ENCODE measurements around the gene MARCHF10.

DNA sequence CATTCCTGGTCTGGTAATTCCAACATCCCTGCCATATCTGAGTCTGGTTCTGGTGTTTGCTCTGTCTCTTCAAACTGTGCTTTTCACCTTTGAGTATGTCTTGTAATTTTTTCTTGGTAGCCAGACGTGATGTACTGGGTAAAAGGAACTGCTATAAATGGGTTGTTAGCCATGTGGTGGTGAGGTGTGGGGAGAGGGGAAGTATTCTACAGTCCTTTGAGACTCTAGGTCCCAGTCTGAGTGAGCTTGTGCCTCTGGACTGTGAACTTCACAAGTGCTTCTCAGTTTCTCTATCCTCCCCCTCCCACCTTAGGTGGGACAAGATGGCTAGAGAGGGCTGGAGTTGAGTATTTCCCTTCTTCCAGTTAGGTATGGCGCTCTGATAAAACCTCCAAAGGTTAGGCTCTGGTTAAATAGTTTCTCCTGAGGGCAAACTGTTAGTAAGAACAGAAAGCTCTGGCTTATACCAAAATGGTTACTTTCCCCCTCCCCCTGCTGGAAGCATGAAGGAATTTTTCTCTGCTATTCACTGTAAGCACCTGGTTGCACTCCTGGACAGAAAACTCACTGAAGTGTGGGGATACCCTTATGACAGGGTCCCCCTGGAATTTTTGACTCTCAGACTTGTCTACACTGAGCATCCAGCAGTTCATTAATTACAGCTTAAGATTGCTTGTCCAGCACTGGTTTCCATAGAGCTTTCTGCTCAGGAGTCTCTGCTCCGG lies 87.8 kb downstream of the MARCHF10 start:
- TF ChIP-seq, protein P1, sequence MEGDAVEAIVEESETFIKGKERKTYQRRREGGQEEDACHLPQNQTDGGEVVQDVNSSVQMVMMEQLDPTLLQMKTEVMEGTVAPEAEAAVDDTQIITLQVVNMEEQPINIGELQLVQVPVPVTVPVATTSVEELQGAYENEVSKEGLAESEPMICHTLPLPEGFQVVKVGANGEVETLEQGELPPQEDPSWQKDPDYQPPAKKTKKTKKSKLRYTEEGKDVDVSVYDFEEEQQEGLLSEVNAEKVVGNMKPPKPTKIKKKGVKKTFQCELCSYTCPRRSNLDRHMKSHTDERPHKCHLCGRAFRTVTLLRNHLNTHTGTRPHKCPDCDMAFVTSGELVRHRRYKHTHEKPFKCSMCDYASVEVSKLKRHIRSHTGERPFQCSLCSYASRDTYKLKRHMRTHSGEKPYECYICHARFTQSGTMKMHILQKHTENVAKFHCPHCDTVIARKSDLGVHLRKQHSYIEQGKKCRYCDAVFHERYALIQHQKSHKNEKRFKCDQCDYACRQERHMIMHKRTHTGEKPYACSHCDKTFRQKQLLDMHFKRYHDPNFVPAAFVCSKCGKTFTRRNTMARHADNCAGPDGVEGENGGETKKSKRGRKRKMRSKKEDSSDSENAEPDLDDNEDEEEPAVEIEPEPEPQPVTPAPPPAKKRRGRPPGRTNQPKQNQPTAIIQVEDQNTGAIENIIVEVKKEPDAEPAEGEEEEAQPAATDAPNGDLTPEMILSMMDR (IDR thresholded peaks at IDR 0.05), result no peak
- TF ChIP-seq POLR2A (IDR thresholded peaks at IDR 0.05), result no peak

Data from breast epithelium (tissue), 3 donors.